H9 (cell line): ENCODE data around the gene ANO9. TPM values are rescaled to one million over a fixed set of nuclear protein-coding genes. Genes with fewer than 3 reads are reported as not detected.

Experiments used
- DNase-seq: peaks from one replicate; pipeline ENCODE4 v3.0.0-alpha.2; 2017
- H2AFZ ChIP-seq: one replicate; pipeline ENCODE4 v1.6.1; 2013; ENCODE audit warnings: mild to moderate bottlenecking, low read length, control low read depth, moderate library complexity
- H2AK5ac ChIP-seq: 2 replicates; pipeline ENCODE4 v1.6.1; 2013; ENCODE audit warnings: low read length, control low read depth, mixed read lengths; ENCODE audit not compliant: insufficient read length
- H2BK120ac ChIP-seq: one replicate; pipeline ENCODE4 v1.6.1; 2013; ENCODE audit warnings: low read depth, mild to moderate bottlenecking, low read length, control low read depth, inconsistent platforms; ENCODE audit not compliant: poor library complexity, severe bottlenecking
- H2BK12ac ChIP-seq: 2 replicates; pipeline ENCODE4 v1.6.1; 2013; ENCODE audit warnings: low read length, control low read depth, mixed read lengths, low read depth; ENCODE audit not compliant: insufficient read length
- H2BK15ac ChIP-seq: 2 replicates; pipeline ENCODE4 v1.6.1; 2013; ENCODE audit warnings: low read depth, low read length, control low read depth
- H2BK20ac ChIP-seq: one replicate; pipeline ENCODE4 v1.6.1; 2013; ENCODE audit warnings: low read depth, mild to moderate bottlenecking, low read length, control low read depth, inconsistent platforms; ENCODE audit not compliant: poor library complexity, severe bottlenecking
- H2BK5ac ChIP-seq: 2 replicates; pipeline ENCODE4 v1.6.1; 2013; ENCODE audit warnings: low read length, control low read depth, mixed read lengths; ENCODE audit not compliant: insufficient read length
- H3K14ac ChIP-seq: 2 replicates; pipeline ENCODE4 v1.6.1; 2013; ENCODE audit warnings: low read length, control low read depth; ENCODE audit not compliant: insufficient read depth
- H3K18ac ChIP-seq: 2 replicates; pipeline ENCODE4 v1.6.1; 2013; ENCODE audit warnings: low read depth, mild to moderate bottlenecking, mixed read lengths, low read length, control low read depth; ENCODE audit not compliant: insufficient read length
- H3K23ac ChIP-seq: 2 replicates; pipeline ENCODE4 v1.6.1; 2013; ENCODE audit warnings: low read length, control low read depth, mixed read lengths, low read depth; ENCODE audit not compliant: insufficient read length
- H3K23me2 ChIP-seq: 2 replicates; pipeline ENCODE4 v1.6.1; 2013; ENCODE audit warnings: low read depth, mild to moderate bottlenecking, mixed read lengths, low read length, control low read depth; ENCODE audit not compliant: insufficient read length, poor library complexity, severe bottlenecking
- H3K27ac ChIP-seq: 2 replicates; pipeline ENCODE4 v1.5.1; 2013; ENCODE audit warnings: low read length, control low read depth, mixed read lengths, low read depth; ENCODE audit not compliant: insufficient read length
- H3K27me3 ChIP-seq: 2 replicates; pipeline ENCODE4 v1.6.1; 2013; ENCODE audit warnings: low read length, control low read depth, inconsistent platforms; ENCODE audit not compliant: insufficient read depth
- H3K4ac ChIP-seq: 2 replicates; pipeline ENCODE4 v1.6.1; 2013; ENCODE audit warnings: low read depth, mild to moderate bottlenecking, control low read depth, inconsistent platforms, low read length, moderate library complexity
- H3K4me1 ChIP-seq: 2 replicates; pipeline ENCODE4 v1.6.1; 2013; ENCODE audit warnings: low read length, control low read depth, inconsistent platforms; ENCODE audit not compliant: insufficient read depth
- H3K4me2 ChIP-seq: 2 replicates; pipeline ENCODE4 v1.6.1; 2013; ENCODE audit warnings: low read length, control low read depth, mixed read lengths; ENCODE audit not compliant: insufficient read length, insufficient read depth
- H3K56ac ChIP-seq: 2 replicates; pipeline ENCODE4 v1.6.1; 2013; ENCODE audit warnings: low read depth, mild to moderate bottlenecking, mixed read lengths, low read length, control low read depth; ENCODE audit not compliant: insufficient read length
- H3K79me1 ChIP-seq: 2 replicates; pipeline ENCODE4 v1.6.1; 2013; ENCODE audit warnings: low read depth, mild to moderate bottlenecking, moderate library complexity, low read length, control low read depth, inconsistent platforms; ENCODE audit not compliant: insufficient read depth, poor library complexity, severe bottlenecking
- H3K79me2 ChIP-seq: 2 replicates; pipeline ENCODE4 v1.6.1; 2013; ENCODE audit warnings: low read length, control low read depth, inconsistent platforms; ENCODE audit not compliant: insufficient read depth
- H3K9ac ChIP-seq: 2 replicates; pipeline ENCODE4 v1.6.1; 2013; ENCODE audit warnings: low read length, control low read depth, mixed read lengths; ENCODE audit not compliant: insufficient read length; ENCODE audit errors: extremely low read depth
- H3K9me3 ChIP-seq: one replicate; pipeline ENCODE4 v1.6.1; 2013; ENCODE audit warnings: low read depth, low read length, inconsistent platforms; ENCODE audit not compliant: control insufficient read depth
- H3T11ph ChIP-seq: one replicate; pipeline ENCODE4 v1.6.1; 2013; ENCODE audit warnings: mild to moderate bottlenecking, low read length, control low read depth, inconsistent platforms
- H4K20me1 ChIP-seq: one replicate; pipeline ENCODE4 v1.6.1; 2013; ENCODE audit not compliant: control insufficient read depth, insufficient read length, insufficient read depth
- H4K5ac ChIP-seq: 2 replicates; pipeline ENCODE4 v1.6.1; 2013; ENCODE audit warnings: low read depth, mild to moderate bottlenecking, mixed read lengths, low read length, control low read depth; ENCODE audit not compliant: insufficient read length
- H4K8ac ChIP-seq: replicated peaks from 2 replicates; pipeline ENCODE4 v1.6.1; 2013; ENCODE audit warnings: low read length, control low read depth, mixed read lengths, low read depth; ENCODE audit not compliant: insufficient read length
- H4K91ac ChIP-seq: 2 replicates; pipeline ENCODE4 v1.6.1; 2013; ENCODE audit warnings: low read depth, mild to moderate bottlenecking, moderate library complexity, mixed read lengths, low read length, control low read depth; ENCODE audit not compliant: insufficient read length
- H3K27ac Mint-ChIP-seq, 3 experiments: 2 replicates in 2 of 3; 3 replicates in 1 of 3; pipeline ENCODE4 v1.8.0; 2020 to 2021; ENCODE audit warnings: mixed read lengths in 3 of 3, mild to moderate bottlenecking in 1 of 3, moderate library complexity in 1 of 3
- H3K27me3 Mint-ChIP-seq: 2 replicates; pipeline ENCODE4 v1.8.0; 2021; ENCODE audit warnings: low read depth, mild to moderate bottlenecking, moderate library complexity, mixed read lengths
- H3K36me3 Mint-ChIP-seq, 3 experiments: 2 replicates in 2 of 3; 3 replicates in 1 of 3; pipeline ENCODE4 v1.8.0; 2020 to 2021; ENCODE audit warnings: low read depth in 3 of 3, mixed read lengths in 3 of 3; ENCODE audit not compliant: insufficient read depth in 1 of 3
- H3K4me1 Mint-ChIP-seq, 2 experiments: 2 replicates each; pipeline ENCODE4 v1.8.0; 2020; ENCODE audit warnings: mixed read lengths in 2 of 2
- H3K4me3 Mint-ChIP-seq, 2 experiments: 2 replicates in 1 of 2; 3 replicates in 1 of 2; pipeline ENCODE4 v1.8.0; 2020 to 2021; ENCODE audit warnings: mild to moderate bottlenecking in 2 of 2, mixed read lengths in 2 of 2, moderate library complexity in 1 of 2
- H3K9me3 Mint-ChIP-seq, 2 experiments: 2 replicates in 1 of 2; 3 replicates in 1 of 2; pipeline ENCODE4 v1.8.0; 2020; ENCODE audit warnings: mild to moderate bottlenecking in 2 of 2, mixed read lengths in 2 of 2, moderate library complexity in 1 of 2
- CTCF ChIP-seq: fragments of 200-600 bp; sonication (generic); conservative IDR thresholded peaks from 3 replicates; pipeline ENCODE4 v1.8.0; 2021; ENCODE audit warnings: antibody characterized with exemption, mild to moderate bottlenecking
- WGBS: extraction: QIAGEN DNeasy Blood & Tissue Kit; methylation state at CpG from one replicate; pipeline ENCODE4 v1.1.7; 2013; ENCODE audit warnings: missing lambda C conversion rate, low lambda C conversion rate, mixed read lengths; ENCODE audit not compliant: insufficient read length; ENCODE audit errors: extremely low coverage; 5-methylcytosine and 5-hydroxymethylcytosine counted together
- total RNA-seq: library from RNA; stranded (reverse); gene quantifications from 2 replicates; pipeline ENCODE4 v1.2.1, GENCODE V29; 2021

The ANO9 gene
- total RNA-seq, 1 experiment from 2014 or later: 13.1 TPM

GRCh38 chr11:445765-446588, 4.2 kb upstream of the ANO9 start:
- no peak overlapping the region for H4K8ac ChIP-seq
- no peaks in the 10 kb centered on the region for H4K20me1 ChIP-seq
- Mint-ChIP-seq H3K4me3 (no peak overlapping the region), H3K4me1 (peaks cover 11 to 17% of the 10 kb centered on the region in 2 experiments), H3K27ac (0 out of 7 replicates have a peak overlapping the region, but pooled peaks of 1 of the 3 experiments have one; percentile 44), H3K9me3 (peaks cover 0 to 2% of the 10 kb centered on the region in 2 experiments; a peak in 1 of 5 replicates), H3K36me3 (no peaks in the 10 kb centered on the region; a peak in 1 of 7 replicates), H3K27me3 (peaks cover 5% of the 10 kb centered on the region)
- no peak overlapping the region for H2BK20ac ChIP-seq
- TF ChIP-seq CTCF: no peak
- H2BK120ac ChIP-seq: no peak overlapping the region
- H3K27me3 ChIP-seq: no peaks in the 10 kb centered on the region
- H3K4ac ChIP-seq: no peak overlapping the region
- H2BK12ac ChIP-seq: no peak overlapping the region
- H3T11ph ChIP-seq: no peak overlapping the region
- no peak overlapping the region for H3K56ac ChIP-seq
- no peaks in the 10 kb centered on the region for H3K79me1 ChIP-seq
- H3K9ac ChIP-seq: no peak overlapping the region
- no peaks in the 10 kb centered on the region for H3K4me1 ChIP-seq
- no peak overlapping the region for H3K18ac ChIP-seq
- no peaks in the 10 kb centered on the region for H3K9me3 ChIP-seq
- H4K91ac ChIP-seq: no peak overlapping the region
- no peaks in the 10 kb centered on the region; the same call in 1 of the 2 replicates for H3K79me2 ChIP-seq
- H4K5ac ChIP-seq: no peak overlapping the region
- H3K4me2 ChIP-seq: no peak overlapping the region
- peaks cover 10% of the 10 kb centered on the region for H3K23me2 ChIP-seq
- no peak overlapping the region for H3K14ac ChIP-seq
- no peak overlapping the region for H3K23ac ChIP-seq
- H2AK5ac ChIP-seq: no peak overlapping the region
- H2AFZ ChIP-seq: no peak overlapping the region
- no peak overlapping the region for H2BK15ac ChIP-seq
- no peak overlapping the region for H3K27ac ChIP-seq
- no CpG with 5 or more reads among the region's 20 CpGs for WGBS
- H2BK5ac ChIP-seq: no peak overlapping the region
- no peak for DNase-seq
